H7 (cell line): Measurements from ENCODE around the gene PHF21A. TPM values are rescaled to one million over a fixed set of nuclear protein-coding genes. Genes with fewer than 3 reads are reported as not detected.
A peak's percentile ranks its signal among the peaks of the same experiment; 100 is the strongest.

Experiments
- DNase-seq: peaks from one replicate; pipeline ENCODE4 v3.0.0; 2012
- H3K27me3 ChIP-seq: 2 replicates; pipeline ENCODE4 v1.6.0; 2011; ENCODE audit warnings: mild to moderate bottlenecking, low read length; ENCODE audit not compliant: control insufficient read depth, insufficient read depth
- H3K36me3 ChIP-seq: replicated peaks from 2 replicates; pipeline ENCODE4 v1.5.1; 2011; ENCODE audit warnings: low read length; ENCODE audit not compliant: control insufficient read depth, insufficient read depth
- H3K4me3 ChIP-seq: 2 replicates; pipeline ENCODE4 v1.5.1; 2011; ENCODE audit warnings: low read depth, mild to moderate bottlenecking, control low read depth, low read length, moderate library complexity; ENCODE audit not compliant: insufficient read depth
- total RNA-seq: library from RNA; depleted of rRNA; stranded (reverse); fragments of >200 nt; shearing (Covaris generic); gene quantifications from 2 replicates; pipeline ENCODE4 v1.2.3, GENCODE V29; 2014

The PHF21A gene
- total RNA-seq, 1 experiment from 2014 or later = 10.1 TPM

- Histone ChIP-seq H3K27me3 (no peaks in the 10 kb centered on the region), H3K36me3 (no peaks in the 10 kb centered on the region; the same call in 1 of the 2 replicates), H3K4me3 (no peak overlapping the region)
- no peak for DNase-seq
Measured at GRCh38 chr11:46075168-46075567, 46.1 kb downstream of the PHF21A start.

DNA sequence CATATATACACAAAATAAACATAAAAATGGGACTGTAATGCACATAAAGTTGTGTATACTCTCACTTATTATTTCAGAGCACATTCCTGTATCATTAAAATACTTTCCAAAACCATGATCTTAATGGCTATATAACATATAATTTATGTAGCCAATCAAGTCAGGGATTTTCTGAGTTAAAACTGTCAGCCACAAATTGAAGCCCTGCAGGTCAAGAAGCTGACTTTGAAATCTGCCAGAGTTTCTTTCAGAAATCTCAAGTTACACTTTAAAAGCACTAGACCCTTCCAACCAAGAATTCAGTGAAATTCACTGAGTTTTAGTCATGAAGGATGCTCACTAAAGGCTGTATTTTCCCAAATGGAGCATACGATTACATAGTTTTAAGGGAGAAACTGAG is 47.6 kb downstream of the PHF21A start:
- Histone ChIP-seq H3K36me3 (no peaks in the 10 kb centered on the region; the same call in 1 of the 2 replicates), H3K27me3 (no peaks in the 10 kb centered on the region), H3K4me3 (no peak overlapping the region)
- DNase-seq = no peak

GRCh38 chr11:46072172-46072964 is 48.9 kb downstream of the PHF21A start:
- DNase-seq = no peak
- no peaks in the 10 kb centered on the region for H3K27me3 ChIP-seq
- H3K4me3 ChIP-seq = no peak overlapping the region
- H3K36me3 ChIP-seq = no peaks in the 10 kb centered on the region; the same call in 1 of the 2 replicates

DNA sequence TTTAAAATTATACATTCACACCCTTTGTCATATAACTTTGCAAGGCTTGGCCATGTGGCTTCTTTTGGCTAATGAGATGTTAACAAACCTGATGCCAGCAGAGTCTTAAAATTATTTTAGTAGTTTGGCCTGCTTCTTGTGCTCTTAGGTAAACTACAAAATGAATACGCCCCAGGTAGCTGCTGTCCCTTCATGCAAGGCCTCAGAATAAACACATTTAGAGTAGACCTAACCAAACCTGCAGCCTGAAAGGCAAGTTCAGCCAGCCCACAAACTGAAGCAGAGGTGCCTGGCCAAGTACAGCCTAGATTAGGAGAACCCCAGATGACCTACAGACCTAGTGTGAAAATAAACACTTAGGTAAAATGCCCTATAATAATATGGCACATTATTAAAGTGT is 50.2 kb downstream of the PHF21A start:
- no peaks in the 10 kb centered on the region; the same call in 1 of the 2 replicates for H3K36me3 ChIP-seq
- H3K27me3 ChIP-seq = no peaks in the 10 kb centered on the region
- DNase-seq = no peak
- no peak overlapping the region for H3K4me3 ChIP-seq

GRCh38 chr11:46069595-46069994 is 51.7 kb downstream of the PHF21A start:
- no peaks in the 10 kb centered on the region for H3K27me3 ChIP-seq
- H3K4me3 ChIP-seq = no peak overlapping the region
- DNase-seq = no peak
- H3K36me3 ChIP-seq = no peaks in the 10 kb centered on the region; the same call in 1 of the 2 replicates

DNA sequence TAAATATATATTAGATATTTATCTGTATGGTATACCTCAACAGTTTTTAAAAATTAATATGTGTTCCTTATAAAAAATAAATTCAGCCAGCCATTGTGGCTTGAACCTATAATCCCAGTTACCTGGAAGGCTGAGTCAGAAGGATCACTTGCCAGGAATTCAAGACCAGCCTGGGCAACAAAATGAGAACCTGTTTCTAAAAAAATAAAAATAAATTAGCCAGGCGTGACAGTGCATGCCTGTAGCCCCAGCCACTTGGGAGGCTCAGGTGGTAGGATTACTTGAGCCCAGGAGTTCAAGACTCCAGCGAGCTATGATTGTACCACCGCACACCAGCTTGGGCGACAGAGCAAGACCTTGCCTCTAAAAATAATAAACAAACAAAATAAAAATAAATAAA is 54.9 kb downstream of the PHF21A start:
- Histone ChIP-seq H3K27me3 (no peaks in the 10 kb centered on the region), H3K36me3 (no peaks in the 10 kb centered on the region), H3K4me3 (no peak overlapping the region)
- DNase-seq = no peak

- no peak for DNase-seq
- Histone ChIP-seq H3K4me3 (no peak overlapping the region), H3K36me3 (no peaks in the 10 kb centered on the region), H3K27me3 (no peaks in the 10 kb centered on the region)
Measured at GRCh38 chr11:46065681-46066080, 55.6 kb downstream of the PHF21A start.

- H3K36me3 ChIP-seq = no peaks in the 10 kb centered on the region
- H3K4me3 ChIP-seq = no peak overlapping the region
- H3K27me3 ChIP-seq = no peaks in the 10 kb centered on the region
- DNase-seq = no peak
Measured at GRCh38 chr11:46064221-46064620, 57.0 kb downstream of the PHF21A start.

- Histone ChIP-seq H3K4me3 (no peak overlapping the region), H3K27me3 (no peaks in the 10 kb centered on the region), H3K36me3 (no peaks in the 10 kb centered on the region)
- no peak for DNase-seq
Measured at GRCh38 chr11:46063138-46063537, 58.1 kb downstream of the PHF21A start.

- Histone ChIP-seq H3K36me3 (no peaks in the 10 kb centered on the region), H3K4me3 (no peak overlapping the region)
Measured at GRCh38 chr11:46060013-46060412, 61.2 kb downstream of the PHF21A start.

DNA sequence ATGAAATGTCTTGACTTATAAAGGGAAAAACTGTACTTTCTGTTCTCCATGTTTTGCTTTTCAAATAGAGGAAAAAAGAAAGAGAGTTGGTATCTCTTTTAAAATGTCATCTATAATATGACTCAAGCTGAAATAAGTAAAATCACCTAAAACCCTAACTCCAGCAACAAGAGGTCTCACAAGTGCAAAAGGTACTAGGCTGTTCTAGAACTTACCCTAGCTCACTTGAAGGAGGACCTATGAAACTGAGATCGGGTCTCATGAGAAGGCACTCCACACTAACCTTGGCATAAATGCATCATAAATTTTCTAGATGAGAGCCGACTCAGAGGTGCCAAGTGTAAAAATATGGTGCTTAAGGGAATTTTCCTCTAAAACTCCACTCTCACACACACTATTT is 63.8 kb downstream of the PHF21A start:
- no peaks in the 10 kb centered on the region for H3K27me3 ChIP-seq

More at GRCh38 chr11:46060013-46060412, 61.2 kb downstream of the PHF21A start:
- no peaks in the 10 kb centered on the region for H3K27me3 ChIP-seq
- no peak for DNase-seq

DNA sequence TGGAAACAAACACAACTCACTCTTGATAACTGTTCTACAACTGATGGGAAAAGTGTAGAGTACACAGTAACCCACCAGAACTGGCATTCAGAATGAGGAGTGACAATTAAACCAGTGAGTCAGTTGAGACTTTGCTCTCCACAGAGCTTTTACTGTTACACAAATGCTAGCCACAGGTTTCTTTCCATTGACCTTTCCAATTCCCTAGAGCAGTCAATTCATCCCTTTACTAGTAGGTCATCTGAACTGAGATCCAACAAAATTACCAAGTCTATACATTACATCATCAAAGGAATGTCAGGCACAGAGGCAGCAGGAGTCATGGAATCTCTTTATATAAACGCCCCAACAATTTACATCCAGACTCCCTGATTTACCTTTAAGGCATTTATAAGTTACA is 65.9 kb downstream of the PHF21A start:
- H3K36me3 ChIP-seq = no peaks in the 10 kb centered on the region
- no peaks in the 10 kb centered on the region for H3K27me3 ChIP-seq
- H3K4me3 ChIP-seq = no peak overlapping the region
- DNase-seq = peak; percentile 33

More for the DNA sequence above, 63.8 kb downstream of the PHF21A start:
- no peak for DNase-seq
- Histone ChIP-seq H3K36me3 (no peaks in the 10 kb centered on the region), H3K4me3 (no peak overlapping the region)

- Histone ChIP-seq H3K36me3 (no peaks in the 10 kb centered on the region), H3K27me3 (no peaks in the 10 kb centered on the region)
Measured at GRCh38 chr11:46051102-46051501, 70.2 kb downstream of the PHF21A start.

GRCh38 chr11:46050662-46051061 is 70.6 kb downstream of the PHF21A start:
- Histone ChIP-seq H3K36me3 (no peaks in the 10 kb centered on the region), H3K27me3 (no peaks in the 10 kb centered on the region), H3K4me3 (no peak overlapping the region)
- no peak for DNase-seq

More at GRCh38 chr11:46051102-46051501, 70.2 kb downstream of the PHF21A start:
- DNase-seq = no peak
- H3K4me3 ChIP-seq = no peak overlapping the region

- Histone ChIP-seq H3K4me3 (no peak overlapping the region), H3K36me3 (no peaks in the 10 kb centered on the region), H3K27me3 (no peaks in the 10 kb centered on the region)
- DNase-seq = peak; percentile 7
Measured at GRCh38 chr11:46050003-46050461, 71.2 kb downstream of the PHF21A start.
